Right kidney (tissue), 9 donors: ENCODE measurements around the gene TNFSF12.

Experiments
- DNase-seq: peaks from one replicate; pipeline ENCODE4 v3.0.0-alpha.2; 2016
- long read RNA-seq, 8 donors: transcript quantifications; one replicate each; lab custom pipeline, GENCODE V29; 2026

TNFSF12 gene, protein sequence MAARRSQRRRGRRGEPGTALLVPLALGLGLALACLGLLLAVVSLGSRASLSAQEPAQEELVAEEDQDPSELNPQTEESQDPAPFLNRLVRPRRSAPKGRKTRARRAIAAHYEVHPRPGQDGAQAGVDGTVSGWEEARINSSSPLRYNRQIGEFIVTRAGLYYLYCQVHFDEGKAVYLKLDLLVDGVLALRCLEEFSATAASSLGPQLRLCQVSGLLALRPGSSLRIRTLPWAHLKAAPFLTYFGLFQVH
- long read RNA-seq, donor 1, transcript TNFSF12-201 (7 exons, 1,553 nt): major isoform, 15 of 24 reads
- long read RNA-seq, donor 1, partial matches to known transcripts: 8 of 24 reads
- long read RNA-seq, donor 1, other reads (novel, unspliced or antisense): 0 of 24 reads
- long read RNA-seq, donor 2, partial matches to known transcripts: 9 of 22 reads
- long read RNA-seq, donor 2, other reads (novel, unspliced or antisense): 5 of 22 reads
- long read RNA-seq, donor 3, partial matches to known transcripts: 0 of 5 reads
- long read RNA-seq, donor 3, other reads (novel, unspliced or antisense): 0 of 5 reads
- long read RNA-seq, donor 4, partial matches to known transcripts: 6 of 10 reads
- long read RNA-seq, donor 4, other reads (novel, unspliced or antisense): 0 of 10 reads
- long read RNA-seq, donor 5, partial matches to known transcripts: 8 of 13 reads
- long read RNA-seq, donor 5, other reads (novel, unspliced or antisense): 0 of 13 reads
- long read RNA-seq, donor 6, transcript TNFSF12-201 (7 exons, 1,553 nt): major isoform, 6 of 16 reads
- long read RNA-seq, donor 6, partial matches to known transcripts: 8 of 16 reads
- long read RNA-seq, donor 6, other reads (novel, unspliced or antisense): 0 of 16 reads
- long read RNA-seq, donor 7: 0 reads
- long read RNA-seq, donor 8, partial matches to known transcripts: 5 of 12 reads
- long read RNA-seq, donor 8, other reads (novel, unspliced or antisense): 0 of 12 reads

DNA sequence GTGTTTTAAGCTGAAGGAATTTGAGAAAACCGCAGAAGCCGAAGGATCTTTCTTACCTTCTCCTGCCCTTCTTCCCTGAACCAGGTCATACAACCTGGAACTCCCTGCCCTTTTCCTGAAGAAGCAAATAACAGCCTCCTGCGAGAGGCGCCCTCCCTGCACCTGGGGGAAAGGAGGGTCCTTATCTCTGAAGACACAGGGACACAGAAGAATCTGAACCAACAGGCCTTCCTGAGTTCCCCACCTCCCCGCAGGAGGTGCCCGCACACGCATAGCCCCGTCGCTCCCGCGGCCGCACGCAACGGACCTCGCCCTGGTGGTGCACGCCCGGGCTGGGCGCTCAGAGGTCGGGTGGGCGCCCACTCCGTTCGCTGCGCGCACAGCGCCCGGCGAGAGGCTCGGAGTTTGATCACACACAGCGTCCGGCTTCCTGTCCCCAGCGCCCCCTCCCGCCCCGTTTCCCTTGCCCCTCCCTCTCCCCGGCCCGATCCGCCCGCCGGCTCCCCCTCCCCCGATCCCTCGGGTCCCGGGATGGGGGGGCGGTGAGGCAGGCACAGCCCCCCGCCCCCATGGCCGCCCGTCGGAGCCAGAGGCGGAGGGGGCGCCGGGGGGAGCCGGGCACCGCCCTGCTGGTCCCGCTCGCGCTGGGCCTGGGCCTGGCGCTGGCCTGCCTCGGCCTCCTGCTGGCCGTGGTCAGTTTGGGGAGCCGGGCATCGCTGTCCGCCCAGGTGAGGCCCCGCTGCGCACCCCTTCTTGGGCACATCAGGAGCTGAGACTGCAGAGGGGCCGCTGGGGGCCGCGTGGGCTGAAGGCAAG is at the start of gene TNFSF12:
TNFSF12 (plus strand) TSS at position 474 of the 816 bp plus-strand sequence; CDS start at position 570, 96 bp downstream.
- peak; percentile 74 for DNase-seq

DNA sequence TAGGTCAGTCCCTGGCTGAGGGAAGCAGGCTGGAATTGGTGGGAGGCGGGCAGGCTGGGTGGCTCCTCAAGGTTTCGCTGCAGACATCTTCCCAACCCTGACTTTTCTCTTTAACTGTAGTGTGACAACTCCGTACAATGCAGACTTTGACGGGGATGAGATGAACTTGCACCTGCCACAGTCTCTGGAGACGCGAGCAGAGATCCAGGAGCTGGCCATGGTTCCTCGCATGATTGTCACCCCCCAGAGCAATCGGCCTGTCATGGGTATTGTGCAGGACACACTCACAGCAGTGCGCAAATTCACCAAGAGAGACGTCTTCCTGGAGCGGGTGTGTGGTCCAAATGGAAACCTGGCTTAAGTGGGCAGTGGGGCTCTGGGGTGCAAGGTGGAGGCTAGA is 49.7 kb upstream of the TNFSF12 start:
- DNase-seq: no peak

DNA sequence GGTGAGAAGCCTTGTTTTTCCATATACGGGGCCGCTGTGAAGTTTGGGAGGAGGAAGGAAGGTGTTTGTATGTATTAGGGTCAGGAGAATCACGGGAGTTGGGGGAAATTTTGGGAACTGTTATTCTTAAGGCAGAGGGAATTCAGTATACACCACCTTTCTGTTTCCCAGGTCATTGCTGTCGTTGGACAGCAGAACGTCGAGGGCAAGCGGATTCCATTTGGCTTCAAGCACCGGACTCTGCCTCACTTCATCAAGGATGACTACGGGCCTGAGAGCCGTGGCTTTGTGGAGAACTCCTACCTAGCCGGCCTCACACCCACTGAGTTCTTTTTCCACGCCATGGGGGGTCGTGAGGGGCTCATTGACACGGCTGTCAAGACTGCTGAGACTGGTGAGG is 47.1 kb upstream of the TNFSF12 start:
- no peak for DNase-seq

DNA sequence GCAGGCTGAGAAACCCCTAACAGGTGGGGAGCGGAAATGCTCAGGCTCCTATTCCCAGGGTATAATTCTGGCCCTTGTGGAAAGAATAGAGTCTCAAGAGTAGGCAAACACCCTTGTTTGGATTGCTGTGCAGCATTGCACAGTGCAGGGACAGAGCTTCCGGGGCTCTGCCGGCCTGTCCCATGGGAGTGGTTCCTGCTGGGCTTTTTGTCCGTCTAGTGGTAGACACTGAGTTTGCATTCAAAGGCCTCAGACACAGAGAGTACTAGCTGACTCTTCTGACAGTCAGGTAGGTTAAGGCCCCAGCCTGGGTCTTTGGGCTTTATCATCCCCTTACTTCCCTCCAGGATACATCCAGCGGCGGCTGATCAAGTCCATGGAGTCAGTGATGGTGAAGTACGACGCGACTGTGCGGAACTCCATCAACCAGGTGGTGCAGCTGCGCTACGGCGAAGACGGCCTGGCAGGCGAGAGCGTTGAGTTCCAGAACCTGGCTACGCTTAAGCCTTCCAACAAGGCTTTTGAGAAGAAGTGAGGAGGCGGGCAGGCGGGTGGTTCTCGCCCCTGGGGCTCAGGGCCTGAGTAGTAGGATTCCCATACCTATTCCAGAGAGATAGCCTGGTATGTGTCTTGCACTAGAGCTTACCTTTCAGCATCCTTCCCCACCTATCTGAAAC is 46.5 kb upstream of the TNFSF12 start:
- DNase-seq: no peak

DNA sequence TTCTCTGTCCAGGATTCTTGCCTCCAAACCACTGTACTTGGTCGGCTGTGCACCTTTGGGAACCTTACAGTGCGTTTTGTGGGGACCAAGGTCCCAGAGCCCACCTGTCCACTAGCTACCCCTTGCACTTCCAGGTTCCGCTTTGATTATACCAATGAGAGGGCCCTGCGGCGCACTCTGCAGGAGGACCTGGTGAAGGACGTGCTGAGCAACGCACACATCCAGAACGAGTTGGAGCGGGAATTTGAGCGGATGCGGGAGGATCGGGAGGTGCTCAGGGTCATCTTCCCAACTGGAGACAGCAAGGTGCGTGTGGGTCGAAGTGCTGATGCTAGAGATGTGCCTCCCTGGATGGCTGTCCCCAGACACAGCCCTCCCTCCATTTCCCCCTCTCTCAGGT is 45.9 kb upstream of the TNFSF12 start:
- no peak for DNase-seq

DNA sequence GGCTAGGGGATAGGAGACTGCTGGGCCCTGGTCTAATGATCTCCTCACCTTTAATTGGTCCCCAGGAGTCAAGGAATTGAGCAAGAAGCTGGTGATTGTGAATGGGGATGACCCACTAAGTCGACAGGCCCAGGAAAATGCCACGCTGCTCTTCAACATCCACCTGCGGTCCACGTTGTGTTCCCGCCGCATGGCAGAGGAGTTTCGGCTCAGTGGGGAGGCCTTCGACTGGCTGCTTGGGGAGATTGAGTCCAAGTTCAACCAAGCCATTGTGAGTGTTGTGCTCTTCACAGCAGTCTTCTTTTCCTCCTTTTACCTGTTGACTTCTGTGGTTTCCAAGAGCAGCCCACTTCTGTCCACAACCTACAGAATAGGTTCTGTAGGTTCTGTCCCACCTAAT is 45.3 kb upstream of the TNFSF12 start:
- no peak for DNase-seq

DNA sequence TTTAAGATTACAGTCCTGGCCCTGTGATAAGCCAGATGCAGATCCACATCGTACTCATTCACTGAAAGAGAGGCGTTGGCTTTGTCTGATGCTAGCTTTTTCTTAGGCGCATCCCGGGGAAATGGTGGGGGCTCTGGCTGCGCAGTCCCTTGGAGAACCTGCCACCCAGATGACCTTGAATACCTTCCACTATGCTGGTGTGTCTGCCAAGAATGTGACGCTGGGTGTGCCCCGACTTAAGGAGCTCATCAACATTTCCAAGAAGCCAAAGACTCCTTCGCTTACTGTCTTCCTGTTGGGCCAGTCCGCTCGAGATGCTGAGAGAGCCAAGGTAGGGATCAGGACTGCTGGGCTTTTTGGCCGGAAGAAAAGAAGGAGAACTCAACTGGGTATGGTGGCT is 40.7 kb upstream of the TNFSF12 start:
- DNase-seq: no peak

DNA sequence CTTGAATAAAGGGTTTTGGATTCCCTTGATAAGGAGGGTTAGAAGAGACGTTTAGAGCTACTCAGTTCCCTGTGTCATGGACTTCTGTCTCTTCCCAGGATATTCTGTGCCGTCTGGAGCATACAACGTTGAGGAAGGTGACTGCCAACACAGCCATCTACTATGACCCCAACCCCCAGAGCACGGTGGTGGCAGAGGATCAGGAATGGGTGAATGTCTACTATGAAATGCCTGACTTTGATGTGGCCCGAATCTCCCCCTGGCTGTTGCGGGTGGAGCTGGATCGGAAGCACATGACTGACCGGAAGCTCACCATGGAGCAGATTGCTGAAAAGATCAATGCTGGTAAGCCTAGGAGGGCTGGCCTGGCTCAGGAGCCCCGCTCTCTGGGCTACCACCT is 40.0 kb upstream of the TNFSF12 start:
- DNase-seq: no peak

DNA sequence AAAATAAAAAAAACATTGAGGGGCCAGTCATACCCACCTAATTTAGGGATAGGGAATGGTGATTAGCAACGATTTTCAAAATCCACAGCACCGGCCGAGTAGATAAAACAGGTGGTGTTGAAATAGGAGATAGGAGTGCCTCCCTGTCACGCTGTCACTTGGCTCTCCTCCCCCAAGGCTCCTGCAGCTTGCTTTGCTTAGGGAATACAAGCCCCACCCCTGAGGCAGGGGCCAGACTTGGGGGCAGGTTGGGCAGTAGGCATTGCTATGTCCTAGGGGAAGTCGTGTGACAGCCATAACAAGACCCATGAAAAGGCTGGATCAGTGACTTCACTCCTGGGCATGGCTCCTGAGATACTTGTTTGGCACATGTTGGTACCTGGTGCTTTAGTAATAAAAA is 38.9 kb upstream of the TNFSF12 start:
- no peak for DNase-seq

DNA sequence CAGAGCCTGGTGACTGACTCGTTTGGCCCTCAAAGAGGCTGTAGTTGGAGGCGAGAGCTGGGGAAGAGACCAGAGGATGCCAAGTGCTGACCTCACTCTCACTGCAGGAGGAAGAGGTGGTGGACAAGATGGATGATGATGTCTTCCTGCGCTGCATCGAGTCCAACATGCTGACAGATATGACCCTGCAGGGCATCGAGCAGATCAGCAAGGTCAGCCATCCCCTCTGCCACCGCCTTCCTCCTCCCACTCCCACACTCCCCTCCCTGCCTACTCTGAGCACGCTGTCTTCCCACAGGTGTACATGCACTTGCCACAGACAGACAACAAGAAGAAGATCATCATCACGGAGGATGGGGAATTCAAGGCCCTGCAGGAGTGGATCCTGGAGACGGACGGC is 37.8 kb upstream of the TNFSF12 start:
- no peak for DNase-seq

DNA sequence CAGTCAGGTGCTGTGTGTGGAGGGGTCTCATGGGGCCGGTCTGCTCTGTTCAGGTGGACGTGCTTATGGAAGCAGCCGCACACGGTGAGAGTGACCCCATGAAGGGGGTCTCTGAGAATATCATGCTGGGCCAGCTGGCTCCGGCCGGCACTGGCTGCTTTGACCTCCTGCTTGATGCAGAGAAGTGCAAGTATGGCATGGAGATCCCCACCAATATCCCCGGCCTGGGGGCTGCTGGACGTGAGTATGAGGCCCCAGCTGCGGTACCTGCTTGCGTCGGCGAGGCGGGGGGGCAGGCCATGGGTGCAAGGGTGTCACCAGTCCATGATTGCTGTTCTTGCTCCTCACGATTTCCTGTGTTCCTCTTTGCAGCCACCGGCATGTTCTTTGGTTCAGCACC is 36.8 kb upstream of the TNFSF12 start:
- DNase-seq: no peak

DNA sequence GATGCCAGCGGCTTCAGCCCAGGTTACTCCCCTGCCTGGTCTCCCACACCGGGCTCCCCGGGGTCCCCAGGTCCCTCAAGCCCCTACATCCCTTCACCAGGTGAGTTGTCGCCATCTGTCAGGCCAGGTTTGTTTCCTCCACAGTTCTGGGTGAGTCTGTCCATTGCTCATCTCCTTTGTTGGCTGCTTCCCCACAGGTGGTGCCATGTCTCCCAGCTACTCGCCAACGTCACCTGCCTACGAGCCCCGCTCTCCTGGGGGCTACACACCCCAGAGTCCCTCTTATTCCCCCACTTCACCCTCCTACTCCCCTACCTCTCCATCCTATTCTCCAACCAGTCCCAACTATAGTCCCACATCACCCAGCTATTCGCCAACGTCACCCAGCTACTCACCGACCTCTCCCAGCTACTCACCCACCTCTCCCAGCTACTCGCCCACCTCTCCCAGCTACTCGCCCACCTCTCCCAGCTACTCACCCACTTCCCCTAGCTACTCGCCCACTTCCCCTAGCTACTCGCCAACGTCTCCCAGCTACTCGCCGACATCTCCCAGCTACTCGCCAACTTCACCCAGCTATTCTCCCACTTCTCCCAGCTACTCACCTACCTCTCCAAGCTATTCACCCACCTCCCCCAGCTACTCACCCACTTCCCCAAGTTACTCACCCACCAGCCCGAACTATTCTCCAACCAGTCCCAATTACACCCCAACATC is 35.9 kb upstream of the TNFSF12 start:
- no peak for DNase-seq

DNA sequence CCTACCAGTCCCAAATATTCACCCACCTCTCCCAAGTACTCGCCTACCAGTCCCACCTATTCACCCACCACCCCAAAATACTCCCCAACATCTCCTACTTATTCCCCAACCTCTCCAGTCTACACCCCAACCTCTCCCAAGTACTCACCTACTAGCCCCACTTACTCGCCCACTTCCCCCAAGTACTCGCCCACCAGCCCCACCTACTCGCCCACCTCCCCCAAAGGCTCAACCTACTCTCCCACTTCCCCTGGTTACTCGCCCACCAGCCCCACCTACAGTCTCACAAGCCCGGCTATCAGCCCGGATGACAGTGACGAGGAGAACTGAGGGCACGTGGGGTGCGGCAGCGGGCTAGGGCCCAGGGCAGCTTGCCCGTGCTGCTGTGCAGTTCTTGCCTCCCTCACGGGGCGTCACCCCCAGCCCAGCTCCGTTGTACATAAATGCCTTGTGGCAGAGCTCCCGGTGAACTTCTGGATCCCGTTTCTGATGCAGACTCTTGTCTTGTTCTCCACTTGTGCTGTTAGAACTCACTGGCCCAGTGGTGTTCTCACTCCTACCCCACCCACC is 34.9 kb upstream of the TNFSF12 start:
- DNase-seq: no peak

DNA sequence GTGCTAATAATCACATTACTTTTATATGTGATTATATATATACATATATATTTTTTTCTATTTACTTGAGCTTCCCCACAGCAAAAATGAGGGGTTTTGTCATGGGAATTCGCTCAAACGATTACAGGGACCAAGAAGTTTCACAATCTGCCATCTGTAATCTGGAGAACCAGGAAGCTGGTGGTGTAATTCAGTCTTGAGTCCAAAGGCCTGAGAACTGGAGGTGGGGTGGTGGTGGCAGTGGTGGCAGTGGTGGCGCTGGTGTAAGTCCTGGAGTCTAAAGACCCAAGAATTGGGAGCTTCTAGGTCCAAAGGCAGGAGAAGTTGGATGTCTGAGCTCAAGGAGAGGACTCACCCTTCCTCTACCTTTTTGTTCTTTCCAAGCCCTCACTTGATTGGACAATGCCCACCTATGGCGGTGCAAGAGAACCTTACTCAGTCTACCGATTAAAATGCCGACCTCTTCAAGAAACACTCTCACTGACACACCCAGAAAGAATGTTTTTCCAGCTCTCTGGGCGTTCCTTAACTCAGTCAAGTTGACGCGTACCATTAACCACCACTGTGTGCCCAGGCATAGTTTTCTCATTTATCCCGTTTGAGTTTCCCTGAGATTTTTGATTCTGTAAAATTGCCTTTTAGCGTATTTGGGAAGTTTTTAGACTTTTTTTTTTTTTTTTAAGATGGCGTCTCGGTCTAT is 32.8 kb upstream of the TNFSF12 start:
- DNase-seq: no peak

DNA sequence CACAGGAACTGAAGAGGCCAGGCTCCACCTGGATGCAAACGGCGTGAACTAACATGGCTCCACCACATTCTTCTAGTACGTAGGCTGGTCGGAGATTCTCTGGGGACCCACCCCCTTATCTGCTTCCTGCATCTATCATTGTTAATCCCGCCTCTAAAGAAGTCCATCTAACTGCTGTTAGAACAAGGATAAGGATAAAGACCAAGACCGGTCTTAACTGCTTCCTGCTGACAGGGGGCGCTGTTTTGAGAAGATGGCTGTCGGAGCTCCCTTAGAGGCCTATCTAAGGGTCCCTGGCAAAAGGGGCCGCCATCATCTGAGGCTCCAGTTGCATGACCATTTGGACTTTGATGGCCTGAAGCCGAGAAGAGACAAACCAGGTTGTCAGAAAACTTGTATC is 25.8 kb upstream of the TNFSF12 start:
- no peak for DNase-seq

DNA sequence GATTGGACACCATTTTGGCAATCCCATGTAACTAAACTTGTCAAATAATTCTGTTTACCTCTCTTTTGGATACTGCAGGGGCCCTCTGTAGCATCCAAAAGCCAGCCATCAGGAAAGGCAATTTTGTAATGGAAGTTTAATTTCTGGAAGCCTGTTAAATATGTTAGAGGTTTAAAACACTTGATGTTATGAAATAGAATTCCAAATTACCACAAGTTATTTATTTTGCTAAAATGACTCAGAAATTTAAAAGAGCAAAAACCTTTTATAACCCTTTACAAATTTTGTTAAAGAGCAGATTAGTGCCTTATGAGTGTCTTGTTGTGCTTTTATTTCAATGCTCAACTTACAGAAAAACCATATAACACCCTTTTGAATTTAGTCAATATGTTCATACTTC is 20.0 kb upstream of the TNFSF12 start:
- DNase-seq: no peak

DNA sequence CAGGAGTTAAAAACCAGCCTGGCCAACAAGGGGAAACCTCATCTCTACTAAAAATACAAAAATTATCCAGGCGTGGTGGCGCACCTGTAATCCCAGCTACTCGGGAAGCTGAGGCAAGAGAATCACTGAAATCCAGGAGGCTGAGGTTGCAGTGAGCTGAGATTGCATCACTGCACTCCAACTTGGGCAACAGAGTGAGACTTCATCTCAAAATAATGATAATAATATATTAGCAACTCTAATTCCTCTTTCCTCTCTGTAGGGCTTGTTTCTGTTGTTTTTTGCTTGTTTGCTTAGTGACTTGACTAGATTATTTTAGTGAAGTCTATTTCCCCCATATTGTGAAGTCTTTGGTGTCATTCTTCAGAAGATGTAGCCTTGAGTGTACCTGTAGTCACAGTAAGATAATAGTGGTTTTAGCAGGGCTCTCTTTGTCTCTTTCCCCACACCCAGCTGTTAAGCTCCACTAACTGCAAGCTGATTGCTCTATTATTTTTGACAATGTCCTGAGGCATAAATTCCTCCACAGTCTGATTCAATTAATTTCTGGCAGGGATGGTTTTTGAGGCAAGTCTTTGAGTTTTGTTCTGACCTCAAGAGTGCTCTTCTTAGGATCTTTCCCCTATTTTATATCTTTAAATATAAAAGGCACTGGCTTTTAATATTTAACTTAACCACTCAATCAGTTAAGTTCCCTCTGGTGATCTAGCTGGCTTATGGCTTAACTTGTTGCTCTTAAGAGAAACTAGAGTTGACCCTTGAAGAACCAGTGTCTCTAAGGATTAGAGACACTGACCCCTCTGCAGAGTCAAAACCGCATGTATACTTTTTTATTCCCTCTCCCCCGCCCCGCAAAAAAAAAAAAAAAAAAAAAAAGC is 18.6 kb upstream of the TNFSF12 start:
- DNase-seq: no peak

DNA sequence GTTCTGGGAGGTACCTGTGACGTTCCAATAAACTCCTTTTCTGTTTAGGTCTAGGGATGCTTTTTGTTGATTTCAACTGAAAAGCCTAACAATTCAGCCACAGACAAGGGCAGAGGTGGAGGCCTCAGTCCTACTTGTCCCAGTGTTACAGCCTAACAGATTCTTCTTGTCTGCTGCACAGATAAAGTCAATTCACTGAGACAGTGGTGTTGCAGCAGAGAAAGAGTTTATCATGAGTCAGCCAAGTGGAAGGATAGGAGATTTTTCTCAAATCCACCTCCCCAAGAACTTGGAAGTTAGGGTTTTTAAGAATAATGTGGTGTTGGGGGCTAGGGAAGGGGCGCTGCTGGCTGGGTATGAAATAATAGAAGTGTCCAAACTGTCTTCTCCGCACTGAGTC is 10.8 kb upstream of the TNFSF12 start:
- DNase-seq: no peak

DNA sequence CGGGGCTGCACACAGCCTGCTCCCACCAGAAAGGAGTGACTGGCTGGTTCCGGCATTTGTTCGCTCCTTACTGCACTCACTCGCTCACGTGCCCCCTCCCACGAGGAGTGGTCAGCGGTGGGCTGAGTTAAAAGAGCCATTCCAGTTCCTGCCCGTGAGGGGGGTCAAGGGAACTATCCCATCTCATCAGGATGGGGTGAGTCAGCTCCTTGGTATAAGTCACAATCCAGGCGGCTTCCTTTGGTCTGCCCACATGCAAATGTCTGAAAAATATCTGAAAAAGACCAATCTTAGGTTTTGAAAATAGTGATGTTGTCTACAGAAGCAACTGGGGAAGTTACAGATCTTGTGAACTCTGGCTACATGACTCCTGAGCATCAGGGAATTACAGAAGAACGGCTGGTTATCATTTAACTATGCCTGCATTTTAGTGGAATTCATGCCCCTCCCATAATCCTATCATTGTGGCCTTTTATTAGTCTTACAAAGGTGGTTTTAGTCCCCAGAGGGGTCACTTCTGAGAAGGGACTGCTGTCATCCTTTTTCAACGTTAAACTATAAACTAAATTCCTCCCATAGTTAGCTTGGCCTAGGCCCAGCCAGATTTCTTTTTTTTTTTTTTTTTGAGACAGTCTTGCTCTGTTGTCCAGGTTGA is 9.8 kb upstream of the TNFSF12 start:
- no peak for DNase-seq
